Muscle of arm (tissue), 14 donors: ENCODE results near the gene SLC45A3. TPM values are rescaled to one million over a fixed set of nuclear protein-coding genes. Genes with fewer than 3 reads are reported as not detected.
"Not testable (repeated sequence)": the region's sequence is repeated elsewhere in the genome, so short reads cannot be mapped to it uniquely, and the experiment has no call there.

Experiments used
- DNase-seq: peaks from one replicate; pipeline ENCODE4 v3.0.0-alpha.2; 2013
- long read RNA-seq, 11 donors: transcript quantifications; one replicate each; lab custom pipeline, GENCODE V29; 2026
- polyA plus RNA-seq, 12 donors: library from polyadenylated mRNA; unstranded; fragments of 120-200 nt; gene quantifications; one replicate each; pipeline ENCODE4 v1.2.1, GENCODE V29; 2013; ENCODE audit not compliant: insufficient read length in 12 of 12

Gene SLC45A3
- polyA plus RNA-seq, result 1 to 10 TPM in 11 of 12 donors, not detected in 1; 1.9 to 9.8 (median 3.4) TPM
- long read RNA-seq, donor 1, result 0 reads
- long read RNA-seq, donor 2, result 0 reads
- long read RNA-seq, donor 3, result 0 reads
- long read RNA-seq, donor 4, partial matches to known transcripts, result 0 of 1 reads
- long read RNA-seq, donor 4, other reads (novel, unspliced or antisense), result 0 of 1 reads
- long read RNA-seq, donor 5, result 0 reads
- long read RNA-seq, donor 6, result 0 reads
- long read RNA-seq, donor 7, result 0 reads
- long read RNA-seq, donor 8, result 0 reads
- long read RNA-seq, donor 9, result 0 reads
- long read RNA-seq, donor 10, partial matches to known transcripts, result 0 of 3 reads
- long read RNA-seq, donor 10, other reads (novel, unspliced or antisense), result 0 of 3 reads
- long read RNA-seq, donor 11, result 0 reads

- no peak for DNase-seq
Measured at GRCh38 chr1:205680073-205680851, at the start of gene SLC45A3. Gene SLC45A3 (minus strand): TSS chr1:205680509. CDS start chr1:205664656, 15,853 bp downstream.

- no peak for DNase-seq
Measured at GRCh38 chr1:205726619-205727125, 46.4 kb upstream of the SLC45A3 start.

DNA sequence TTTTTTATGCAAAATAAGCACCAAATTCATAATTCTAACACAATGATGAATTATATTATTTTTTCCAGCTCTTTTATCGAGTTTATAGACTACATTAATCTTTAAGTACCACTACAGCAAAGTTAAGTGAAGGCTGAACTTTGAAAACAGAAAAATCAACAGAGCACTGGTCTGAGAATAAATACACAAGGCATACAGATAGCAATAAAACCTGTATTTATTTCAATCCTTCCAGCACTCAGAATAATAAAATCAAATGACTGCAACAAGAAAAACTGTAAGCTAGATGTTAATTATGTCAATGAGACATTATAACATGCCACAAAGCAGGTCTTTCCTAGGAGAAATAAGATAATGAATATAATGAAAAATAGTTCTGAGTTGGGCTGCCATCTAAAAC, 45.2 kb upstream of the SLC45A3 start:
- no peak for DNase-seq

DNA sequence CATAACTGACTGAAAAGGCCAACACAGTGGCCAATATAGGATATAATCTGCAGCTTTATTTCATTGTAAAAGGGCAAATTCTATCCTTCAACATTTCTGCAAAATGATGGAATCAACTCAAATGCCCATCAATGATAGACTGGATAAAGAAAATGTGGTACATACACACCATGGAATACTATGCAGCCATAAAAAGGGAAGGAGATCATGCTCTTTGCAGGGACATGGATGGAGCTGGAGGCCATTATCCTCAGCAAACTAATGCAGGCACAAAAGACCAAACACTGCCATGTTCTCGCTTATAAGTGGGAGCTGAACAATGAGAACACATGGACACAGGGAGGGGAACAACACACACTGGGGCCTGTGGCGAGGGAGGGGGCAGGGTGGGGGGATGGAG, 40.4 kb upstream of the SLC45A3 start:
- DNase-seq, result not testable (repeated sequence)

DNA sequence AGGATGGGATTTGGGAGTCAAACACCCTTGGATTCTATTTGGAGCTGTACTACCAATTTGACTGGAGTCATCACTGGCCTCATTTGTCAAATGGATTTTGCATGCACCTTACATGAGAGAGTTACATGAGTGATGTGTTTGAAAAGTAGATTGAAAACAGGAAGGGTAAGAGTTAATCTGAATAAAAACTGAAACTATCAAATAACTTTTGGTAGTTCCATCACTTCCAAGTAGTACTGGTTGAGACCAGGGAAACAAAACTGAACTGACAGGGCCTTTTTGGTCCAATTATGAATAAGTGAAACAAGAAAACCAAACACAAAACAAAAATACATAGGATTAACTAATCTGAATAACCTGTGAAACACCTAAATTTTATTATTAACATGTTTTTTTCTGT, 39.5 kb upstream of the SLC45A3 start:
- DNase-seq, result no peak

DNA sequence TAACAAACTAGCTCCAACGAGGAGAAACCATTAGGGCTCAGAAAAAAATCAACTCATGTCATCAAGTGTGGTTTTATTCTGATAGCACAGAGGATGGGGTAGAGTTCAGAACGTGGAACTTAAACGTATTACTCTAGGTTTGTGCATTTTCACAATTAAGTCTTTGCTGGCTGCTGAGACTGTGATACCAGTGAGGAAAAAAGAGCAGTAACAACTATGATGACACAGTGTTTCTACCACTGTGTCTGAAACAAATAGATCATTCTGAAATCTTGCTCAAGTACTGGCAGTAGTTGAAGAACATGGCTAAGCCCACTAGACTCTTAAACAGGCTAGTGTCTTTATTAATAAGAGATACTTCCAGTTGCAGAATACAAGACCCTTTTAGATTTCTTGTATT, 38.7 kb upstream of the SLC45A3 start:
- no peak for DNase-seq

GRCh38 chr1:205716371-205717132, 36.2 kb upstream of the SLC45A3 start:
- DNase-seq, result no peak

- no peak for DNase-seq
Measured at GRCh38 chr1:205715628-205716027, 35.3 kb upstream of the SLC45A3 start.

DNA sequence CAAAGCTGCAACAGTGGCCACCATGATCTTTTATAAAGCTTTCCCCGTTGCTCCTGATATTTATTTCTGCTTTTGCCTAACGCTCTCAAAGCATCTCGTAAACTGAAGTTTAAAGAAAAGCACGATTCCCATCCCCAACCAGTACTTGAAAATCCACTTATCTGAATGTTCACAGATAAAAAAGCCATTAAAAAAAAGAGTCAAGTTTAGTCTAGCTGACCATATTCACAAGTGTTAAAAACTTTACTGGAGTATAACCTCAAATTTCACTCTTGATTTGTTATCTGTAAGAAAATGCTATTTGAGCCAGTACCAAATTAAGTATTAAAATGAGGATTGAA, 34.6 kb upstream of the SLC45A3 start:
- DNase-seq, result no peak

DNA sequence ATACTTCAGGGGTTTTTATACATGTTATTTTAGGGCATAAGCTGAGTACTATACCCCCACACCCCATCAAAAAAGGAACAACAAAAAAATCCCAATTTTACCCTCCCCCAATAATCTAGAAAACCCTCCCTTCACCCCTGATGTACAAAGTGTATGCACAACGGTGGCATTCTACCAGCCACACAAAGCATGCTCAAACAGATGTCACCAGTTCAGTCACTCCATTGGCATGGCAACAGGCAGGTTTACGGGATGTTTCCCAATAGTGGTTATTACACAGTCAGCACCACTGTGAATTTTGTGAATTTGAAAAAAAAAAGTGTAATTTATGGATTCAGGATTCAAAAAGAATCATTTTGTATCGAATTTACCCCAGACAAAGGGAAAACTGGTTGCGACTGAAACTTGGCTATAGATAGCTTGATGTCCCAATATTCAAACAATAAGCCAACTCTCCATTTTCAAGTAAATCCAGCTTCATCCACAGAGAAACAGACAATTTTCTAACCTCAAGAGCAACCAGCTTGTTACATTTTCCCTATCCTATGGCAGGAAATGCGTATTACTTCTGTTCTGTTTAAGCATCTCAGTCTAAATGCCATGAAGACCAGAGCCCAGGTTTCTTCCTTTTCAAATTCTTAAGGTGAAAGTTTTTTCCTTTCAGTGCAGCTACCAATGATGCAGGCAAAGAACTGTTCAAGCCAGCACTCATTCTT, 34.0 kb upstream of the SLC45A3 start:
- DNase-seq, result no peak

GRCh38 chr1:205711105-205712048, 31.1 kb upstream of the SLC45A3 start:
- peak; percentile 80 for DNase-seq

DNA sequence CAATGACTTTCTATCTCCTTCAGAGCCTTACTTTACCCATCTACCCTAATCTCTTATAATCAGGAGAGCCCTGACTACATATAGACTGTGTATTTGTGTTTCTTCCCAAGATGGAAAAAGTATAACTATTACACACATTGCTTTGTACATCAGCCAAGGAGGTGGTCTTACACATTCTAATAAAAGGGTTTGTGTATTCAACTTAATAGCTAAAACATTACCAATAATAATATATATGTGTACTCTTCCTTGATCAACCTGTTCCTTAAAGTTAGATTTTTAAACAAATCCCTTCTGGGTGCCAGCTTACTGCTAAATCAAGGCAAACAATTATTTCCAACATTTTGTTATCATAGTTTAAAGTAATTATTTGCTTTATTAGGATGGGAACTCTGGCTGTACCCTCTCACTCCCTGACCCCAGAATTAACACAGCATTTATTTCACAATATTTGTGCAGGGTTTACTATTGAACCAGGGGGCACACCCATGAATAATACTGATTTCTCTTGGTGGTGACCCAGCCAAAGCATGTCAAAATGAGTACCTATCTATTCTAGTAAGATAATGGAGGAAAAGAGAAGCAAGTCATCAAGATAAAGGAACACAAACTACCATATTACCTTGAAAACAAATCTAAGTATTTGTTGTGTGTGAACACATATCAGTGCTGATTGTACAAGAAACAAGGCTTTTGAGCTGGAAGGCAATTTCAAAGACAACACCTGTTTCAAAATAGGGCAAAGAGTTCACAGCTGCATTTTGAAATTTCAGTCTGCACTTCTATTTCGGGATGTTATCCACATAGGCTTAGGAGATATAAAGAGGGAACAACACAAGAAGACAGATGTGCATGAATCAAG, 30.1 kb upstream of the SLC45A3 start:
- no peak for DNase-seq

GRCh38 chr1:205709640-205710039, 29.3 kb upstream of the SLC45A3 start:
- no peak for DNase-seq

DNA sequence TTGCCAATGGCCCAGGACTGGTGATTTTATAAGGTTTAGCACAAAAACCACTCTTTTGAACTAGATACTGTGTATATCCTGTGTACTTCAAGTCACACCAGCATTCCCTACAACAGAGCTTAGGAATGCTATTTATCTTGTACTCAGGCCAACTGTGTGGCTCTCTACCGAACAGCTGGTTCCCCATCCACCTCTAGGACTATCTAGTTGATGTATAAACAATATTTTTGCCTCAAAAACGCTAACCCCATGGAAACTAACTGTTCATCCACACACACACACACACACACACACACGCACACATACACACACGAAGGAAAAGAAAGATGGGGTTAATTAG, 28.7 kb upstream of the SLC45A3 start:
- no peak for DNase-seq

DNA sequence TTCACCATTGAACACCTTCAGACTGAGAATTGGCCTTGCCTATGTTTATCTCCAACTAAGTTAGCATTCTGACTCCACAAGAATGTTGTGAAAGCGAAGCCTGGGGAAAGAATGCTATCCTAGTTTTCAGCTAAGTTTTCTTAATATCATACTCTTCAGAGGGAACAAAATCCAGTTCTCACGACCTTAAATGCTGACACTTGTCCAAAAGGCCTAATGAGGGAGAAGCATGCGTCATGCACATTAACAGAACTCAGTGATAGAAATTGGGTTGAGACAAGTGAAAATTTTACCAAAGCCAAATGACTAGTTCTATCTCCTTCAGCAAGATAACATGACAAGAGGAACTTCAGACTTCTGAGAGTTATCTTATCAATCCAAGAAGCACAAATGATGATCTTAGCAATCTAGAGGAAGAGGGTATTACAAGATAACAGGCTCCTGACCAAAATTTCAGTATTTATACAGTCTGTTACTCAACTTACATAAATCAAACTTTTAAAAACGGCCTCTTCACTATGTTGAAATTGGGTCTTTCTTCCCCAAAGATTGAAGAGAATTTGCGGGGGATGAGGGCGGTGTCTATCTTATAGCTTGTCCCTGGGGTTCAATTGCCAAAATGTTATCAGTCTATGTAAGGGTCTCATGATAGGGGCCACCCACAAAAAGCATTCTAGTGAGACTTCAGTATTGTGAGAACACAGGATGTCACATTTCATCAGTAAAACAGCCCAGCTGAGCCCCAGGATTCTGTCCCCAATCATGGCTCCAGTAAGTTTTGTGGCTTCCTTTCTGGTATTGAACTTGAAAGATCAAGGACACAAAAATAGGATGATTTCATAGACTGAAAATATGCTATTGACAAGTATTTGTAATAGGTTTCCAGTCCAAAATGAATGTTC, 26.5 kb upstream of the SLC45A3 start:
- DNase-seq, result no peak

DNA sequence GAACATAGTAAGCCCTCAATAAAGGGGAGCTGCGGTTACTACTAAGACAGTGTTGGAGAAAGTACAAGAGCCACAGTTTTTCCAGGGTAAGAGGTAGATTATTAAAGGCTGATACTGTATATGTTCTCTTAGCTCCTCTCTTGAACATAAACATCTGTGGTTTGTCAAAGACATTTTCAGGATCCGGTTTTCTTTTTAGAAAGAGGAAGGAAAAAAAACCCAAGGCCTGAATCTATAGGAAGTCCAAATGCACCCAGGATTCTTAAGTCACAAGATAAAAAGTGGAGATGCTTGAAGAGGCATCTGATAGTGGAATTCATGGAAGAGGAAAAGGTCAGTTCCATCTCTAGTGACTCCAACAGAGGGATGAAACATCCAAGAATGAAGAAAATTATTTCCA, 24.6 kb upstream of the SLC45A3 start:
- no peak for DNase-seq

- no peak for DNase-seq
Measured at GRCh38 chr1:205703072-205703471, 22.8 kb upstream of the SLC45A3 start.

DNA sequence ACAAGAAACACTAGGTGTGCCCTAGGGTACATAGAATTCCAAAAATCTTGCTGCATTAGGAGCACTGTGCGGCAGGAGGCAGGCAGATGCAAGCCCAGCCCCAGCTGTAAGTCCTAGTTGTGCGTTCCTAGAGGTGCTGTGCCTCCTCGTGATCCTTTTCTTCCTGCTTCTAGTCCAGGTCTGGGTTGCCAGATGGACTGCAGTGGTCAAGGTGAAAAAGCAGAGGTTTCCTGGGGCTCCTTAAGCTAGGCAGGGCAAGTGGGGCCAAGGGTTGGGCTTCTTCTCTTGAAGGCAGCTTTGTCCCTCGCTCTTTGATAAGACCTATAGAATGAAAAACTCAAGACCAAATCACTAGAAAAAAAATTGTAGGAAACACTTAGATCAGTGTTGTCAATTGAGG, 21.6 kb upstream of the SLC45A3 start:
- no peak for DNase-seq
